GM12878 (cell line): ENCODE measurements around the gene SLC13A2.

Source experiments
- HCFC1 ChIP-seq: fragments of 150-350 bp; IDR thresholded peaks from 2 replicates; pipeline ENCODE4 v1.6.1; 2014; ENCODE audit warnings: low read length
- TF ChIP-seq, protein P1 (sequence below): IDR thresholded peaks from 2 replicates; pipeline ENCODE4 v1.6.1; 2011; ENCODE audit warnings: mild to moderate bottlenecking, low read depth, low read length, moderate library complexity; ENCODE audit not compliant: insufficient replicate concordance
- TF ChIP-seq, protein P2 (sequence below): IDR thresholded peaks from 2 replicates; pipeline ENCODE4 v1.6.1; 2012; ENCODE audit warnings: low read depth, low read length, improper control_type of control experiment
- TF ChIP-seq, protein P3 (sequence below): fragments of 450-650 bp; IDR thresholded peaks from 2 replicates; pipeline ENCODE4 v1.6.1; 2014; ENCODE audit warnings: mild to moderate bottlenecking

DNA sequence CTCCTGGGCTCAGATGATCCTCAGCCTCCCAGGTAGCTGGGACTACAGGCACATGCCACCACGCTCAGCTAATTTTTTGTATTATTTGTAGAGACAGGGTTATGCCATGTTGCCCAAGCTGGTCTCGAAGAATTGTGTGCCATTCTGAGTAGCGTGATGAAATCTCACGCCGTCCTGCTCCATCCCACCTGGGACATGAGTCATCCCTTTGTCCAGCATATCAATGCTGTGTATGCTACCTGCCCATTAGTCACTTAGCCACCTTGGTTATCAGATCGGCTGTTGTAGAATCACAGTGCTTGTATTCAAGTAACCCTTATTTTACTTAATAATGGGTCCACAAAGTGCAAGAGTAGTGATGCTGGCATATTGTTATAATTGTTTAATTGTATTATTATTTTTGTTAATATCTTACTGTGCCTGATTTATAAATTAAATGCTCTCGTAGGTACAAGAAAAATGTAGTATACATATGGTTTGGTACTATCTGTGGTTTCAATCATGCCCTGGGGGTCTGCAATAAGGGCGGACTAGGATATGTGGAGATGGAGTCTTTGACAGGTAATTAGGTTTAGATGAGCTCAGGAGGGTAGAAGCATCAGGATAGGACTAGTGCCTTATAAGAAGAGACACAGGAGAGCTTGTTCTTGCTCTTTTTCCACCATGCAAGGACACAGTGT, 26.6 kb upstream of the SLC13A2 start:
- TF ChIP-seq, protein P1, sequence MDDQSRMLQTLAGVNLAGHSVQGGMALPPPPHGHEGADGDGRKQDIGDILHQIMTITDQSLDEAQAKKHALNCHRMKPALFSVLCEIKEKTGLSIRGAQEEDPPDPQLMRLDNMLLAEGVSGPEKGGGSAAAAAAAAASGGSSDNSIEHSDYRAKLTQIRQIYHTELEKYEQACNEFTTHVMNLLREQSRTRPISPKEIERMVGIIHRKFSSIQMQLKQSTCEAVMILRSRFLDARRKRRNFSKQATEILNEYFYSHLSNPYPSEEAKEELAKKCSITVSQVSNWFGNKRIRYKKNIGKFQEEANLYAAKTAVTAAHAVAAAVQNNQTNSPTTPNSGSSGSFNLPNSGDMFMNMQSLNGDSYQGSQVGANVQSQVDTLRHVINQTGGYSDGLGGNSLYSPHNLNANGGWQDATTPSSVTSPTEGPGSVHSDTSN, result no peak
- no peak for TF ChIP-seq HCFC1
- TF ChIP-seq, protein P2, sequence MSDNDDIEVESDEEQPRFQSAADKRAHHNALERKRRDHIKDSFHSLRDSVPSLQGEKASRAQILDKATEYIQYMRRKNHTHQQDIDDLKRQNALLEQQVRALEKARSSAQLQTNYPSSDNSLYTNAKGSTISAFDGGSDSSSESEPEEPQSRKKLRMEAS, result no peak
- TF ChIP-seq, protein P3, sequence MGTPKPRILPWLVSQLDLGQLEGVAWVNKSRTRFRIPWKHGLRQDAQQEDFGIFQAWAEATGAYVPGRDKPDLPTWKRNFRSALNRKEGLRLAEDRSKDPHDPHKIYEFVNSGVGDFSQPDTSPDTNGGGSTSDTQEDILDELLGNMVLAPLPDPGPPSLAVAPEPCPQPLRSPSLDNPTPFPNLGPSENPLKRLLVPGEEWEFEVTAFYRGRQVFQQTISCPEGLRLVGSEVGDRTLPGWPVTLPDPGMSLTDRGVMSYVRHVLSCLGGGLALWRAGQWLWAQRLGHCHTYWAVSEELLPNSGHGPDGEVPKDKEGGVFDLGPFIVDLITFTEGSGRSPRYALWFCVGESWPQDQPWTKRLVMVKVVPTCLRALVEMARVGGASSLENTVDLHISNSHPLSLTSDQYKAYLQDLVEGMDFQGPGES, result no peak
